Stomach (tissue), 9 donors: ENCODE measurements around the gene HTT. TPM values are rescaled to one million over a fixed set of nuclear protein-coding genes. Genes with fewer than 3 reads are reported as not detected.
A peak's percentile ranks its signal among the peaks of the same experiment; 100 is the strongest.

Source experiments
- DNase-seq, 2 donors: peaks; one replicate each; pipeline versions ENCODE4 v3.0.0 to v3.0.0-alpha.2; 2013 to 2019
- H3K27ac ChIP-seq, 5 donors: fragments of 200-600 bp in 4 of 5; sonication (generic) in 4 of 5; one replicate each; pipeline ENCODE4 v1.5.1; 2013 to 2019; ENCODE audit warnings: mild to moderate bottlenecking in 1 of 5, moderate library complexity in 1 of 5
- H3K27me3 ChIP-seq, 3 donors: fragments of 200-600 bp; sonication (generic); one replicate each; pipeline ENCODE4 v1.5.1; 2017 to 2019; ENCODE audit warnings: mixed run types in 1 of 3
- H3K36me3 ChIP-seq, 4 donors: fragments of 200-600 bp; sonication (generic); 1 replicate in 3 of 4; 2 replicates in 1 of 4; pipeline ENCODE4 v1.5.1; 2016 to 2019
- H3K4me1 ChIP-seq, 4 donors: fragments of 200-600 bp; sonication (generic); one replicate each; pipeline ENCODE4 v1.5.1; 2016 to 2019
- H3K4me3 ChIP-seq, 4 donors: fragments of 200-600 bp; sonication (generic) in 3 of 4; one replicate each; pipeline ENCODE4 v1.5.1; 2016 to 2019; ENCODE audit warnings: mild to moderate bottlenecking in 1 of 4
- H3K9me3 ChIP-seq, 4 donors: fragments of 200-600 bp; sonication (generic); one replicate each; pipeline ENCODE4 v1.5.1; 2016 to 2019
- EP300 ChIP-seq: sonication (generic); formaldehyde crosslinking; IDR thresholded peaks from one replicate; pipeline ENCODE4 v1.6.1; 2017; ENCODE audit warnings: antibody characterized with exemption
- POLR2A ChIP-seq, 4 donors: fragments of 450-650 bp; IDR thresholded peaks; one replicate each; pipeline ENCODE4 v1.6.1; 2016; ENCODE audit warnings: antibody characterized with exemption in 4 of 4, control low read depth in 2 of 4, mild to moderate bottlenecking in 1 of 4, moderate library complexity in 1 of 4
- POLR2AphosphoS5 ChIP-seq, 3 donors: sonication (generic); formaldehyde crosslinking; IDR thresholded peaks; one replicate each; pipeline ENCODE4 v1.6.1; 2016; ENCODE audit warnings: antibody characterized with exemption in 3 of 3
- WGBS, 5 donors: extraction: QIAGEN DNeasy Blood & Tissue Kit in 3 of 5; methylation state at CpG; one replicate each; pipeline versions ENCODE4 v1.1.5 to v1.1.7; 2013 to 2018; 5-methylcytosine and 5-hydroxymethylcytosine counted together
- intact Hi-C: fragments of 100-400 bp; cut with DNase I; formaldehyde crosslinking; loops from one replicate; pipeline ENCODE4 v1.15.1; 2023; ENCODE audit warnings: low total_unique reads
- polyA plus RNA-seq, 3 donors: library from polyadenylated mRNA; stranded (reverse); fragments of 200-250 nt; gene quantifications; one replicate each; pipeline ENCODE4 v1.2.3, GENCODE V29; 2013
- total RNA-seq, 5 donors: library from RNA; depleted of rRNA; stranded (reverse); fragments of >200 nt; gene quantifications; one replicate each; pipeline versions ENCODE4 v1.1.0 to v1.2.3, GENCODE V29; 2014 to 2016
- TF ChIP-seq, protein P1 (sequence below), 7 experiments: fragments of 450-650 bp in 4 of 7; fragments of 200-600 bp in 3 of 7; sonication (generic) in 3 of 7; IDR thresholded peaks; one replicate each; pipeline ENCODE4 v1.5.1; 2016 to 2019; ENCODE audit warnings: antibody characterized with exemption in 7 of 7, control low read depth in 2 of 7, mild to moderate bottlenecking in 1 of 7
- donor health status: healthy with polysubstance abuse.
- donor health status: Bipolar disorder and iron deficiency.
- donor health status: healthy.

Gene HTT
- total and polyA plus RNA-seq, 8 donors: 3.4 to 95.7 (median 41.6) TPM

DNA sequence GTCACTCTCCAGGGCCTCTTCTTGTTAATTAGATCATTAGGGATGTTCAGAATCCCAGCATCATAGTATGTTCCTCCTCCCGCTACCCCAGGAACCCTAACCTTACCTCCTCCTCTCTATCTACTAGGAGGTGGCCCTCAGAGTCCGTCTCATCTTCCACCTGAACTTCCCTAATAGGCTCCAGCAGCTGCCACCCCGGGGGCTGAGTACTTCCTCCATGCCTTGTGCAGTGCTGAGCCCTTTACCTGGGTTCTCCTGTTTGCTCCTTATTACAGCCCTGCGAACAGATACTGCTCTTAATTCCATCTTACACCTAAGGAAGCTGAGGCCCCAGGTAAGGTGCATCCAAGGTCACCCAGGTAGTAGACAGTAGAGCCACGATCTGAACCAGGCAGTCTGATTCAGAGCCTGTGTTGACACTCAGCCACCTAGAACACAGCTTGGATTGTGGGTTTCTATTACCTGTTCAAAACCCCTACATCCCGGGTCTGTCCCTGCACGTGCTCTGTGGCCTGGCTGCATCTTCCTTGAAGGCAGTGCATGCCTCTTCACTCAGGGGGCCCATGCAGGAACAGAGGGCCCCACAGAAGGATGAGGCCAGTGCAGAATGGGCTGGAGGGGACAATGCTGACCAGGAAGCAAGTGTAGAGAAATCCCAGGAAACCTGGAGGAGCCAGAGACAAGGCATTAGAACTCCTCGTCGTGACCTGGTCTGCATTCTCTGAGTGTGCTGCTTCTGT is 123.1 kb downstream of the HTT start:
- Histone ChIP-seq H3K36me3 (peaks cover 13 to 84% (median 76%) of the 10 kb centered on the region in 4 donors), H3K27me3 (no peaks in the 10 kb centered on the region), H3K9me3 (no peaks in the 10 kb centered on the region), H3K4me1 (peaks cover under 1 to 10% (median 8%) of the 10 kb centered on the region in 4 donors), H3K4me3 (no peak overlapping the region), H3K27ac (no peak overlapping the region)
- WGBS, 5 donors: 88 to 90% (median 90%) methylated on average over 9 of the region's 9 CpGs
- TF ChIP-seq EP300 (no peak), POLR2AphosphoS5 (IDR thresholded peaks at IDR 0.05) (no peak), POLR2A (IDR thresholded peaks at IDR 0.05) (no peak)
- TF ChIP-seq, protein P1, sequence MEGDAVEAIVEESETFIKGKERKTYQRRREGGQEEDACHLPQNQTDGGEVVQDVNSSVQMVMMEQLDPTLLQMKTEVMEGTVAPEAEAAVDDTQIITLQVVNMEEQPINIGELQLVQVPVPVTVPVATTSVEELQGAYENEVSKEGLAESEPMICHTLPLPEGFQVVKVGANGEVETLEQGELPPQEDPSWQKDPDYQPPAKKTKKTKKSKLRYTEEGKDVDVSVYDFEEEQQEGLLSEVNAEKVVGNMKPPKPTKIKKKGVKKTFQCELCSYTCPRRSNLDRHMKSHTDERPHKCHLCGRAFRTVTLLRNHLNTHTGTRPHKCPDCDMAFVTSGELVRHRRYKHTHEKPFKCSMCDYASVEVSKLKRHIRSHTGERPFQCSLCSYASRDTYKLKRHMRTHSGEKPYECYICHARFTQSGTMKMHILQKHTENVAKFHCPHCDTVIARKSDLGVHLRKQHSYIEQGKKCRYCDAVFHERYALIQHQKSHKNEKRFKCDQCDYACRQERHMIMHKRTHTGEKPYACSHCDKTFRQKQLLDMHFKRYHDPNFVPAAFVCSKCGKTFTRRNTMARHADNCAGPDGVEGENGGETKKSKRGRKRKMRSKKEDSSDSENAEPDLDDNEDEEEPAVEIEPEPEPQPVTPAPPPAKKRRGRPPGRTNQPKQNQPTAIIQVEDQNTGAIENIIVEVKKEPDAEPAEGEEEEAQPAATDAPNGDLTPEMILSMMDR (IDR thresholded peaks at IDR 0.05): no peak
- no peak for DNase-seq
- intact Hi-C loops: no loop called here

DNA sequence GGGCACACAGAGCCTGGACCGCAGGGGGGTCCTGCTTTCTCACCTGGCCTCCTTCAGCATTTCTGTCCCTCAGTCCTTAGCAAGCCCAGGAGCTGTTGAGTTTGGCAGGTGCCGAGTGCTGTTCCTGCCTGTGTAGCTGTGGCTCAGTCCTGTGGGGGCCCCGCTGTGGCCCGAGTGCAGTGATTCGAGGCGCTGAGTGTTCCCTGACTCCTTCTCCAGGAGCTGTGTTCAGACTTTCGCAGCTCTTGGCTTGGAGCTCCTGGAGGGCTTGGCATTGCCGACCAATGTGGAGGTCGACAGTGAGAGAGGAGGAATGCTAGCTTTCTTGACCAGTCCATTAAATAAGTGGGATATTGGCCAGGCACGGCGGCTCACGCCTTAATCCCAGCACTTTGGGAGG is 124.4 kb downstream of the HTT start:
- no peak overlapping the region for H3K27ac ChIP-seq
- intact Hi-C loops: no loop called here
- no peak for DNase-seq
- peaks cover 13 to 79% (median 70%) of the 10 kb centered on the region in 4 donors for H3K36me3 ChIP-seq
- H3K4me1 ChIP-seq: peaks cover 6 to 23% (median 21%) of the 10 kb centered on the region in 4 donors
- no peaks in the 10 kb centered on the region for H3K9me3 ChIP-seq
- no peaks in the 10 kb centered on the region for H3K27me3 ChIP-seq
- TF ChIP-seq EP300 (no peak), POLR2AphosphoS5 (IDR thresholded peaks at IDR 0.05) (no peak), POLR2A (IDR thresholded peaks at IDR 0.05) (no peak)
- TF ChIP-seq, protein P1 (IDR thresholded peaks at IDR 0.05): no peak
- 96 to 99% (median 96%) methylated on average over 10 to 12 of the region's 12 CpGs for WGBS, 5 donors
- H3K4me3 ChIP-seq: no peak overlapping the region

DNA sequence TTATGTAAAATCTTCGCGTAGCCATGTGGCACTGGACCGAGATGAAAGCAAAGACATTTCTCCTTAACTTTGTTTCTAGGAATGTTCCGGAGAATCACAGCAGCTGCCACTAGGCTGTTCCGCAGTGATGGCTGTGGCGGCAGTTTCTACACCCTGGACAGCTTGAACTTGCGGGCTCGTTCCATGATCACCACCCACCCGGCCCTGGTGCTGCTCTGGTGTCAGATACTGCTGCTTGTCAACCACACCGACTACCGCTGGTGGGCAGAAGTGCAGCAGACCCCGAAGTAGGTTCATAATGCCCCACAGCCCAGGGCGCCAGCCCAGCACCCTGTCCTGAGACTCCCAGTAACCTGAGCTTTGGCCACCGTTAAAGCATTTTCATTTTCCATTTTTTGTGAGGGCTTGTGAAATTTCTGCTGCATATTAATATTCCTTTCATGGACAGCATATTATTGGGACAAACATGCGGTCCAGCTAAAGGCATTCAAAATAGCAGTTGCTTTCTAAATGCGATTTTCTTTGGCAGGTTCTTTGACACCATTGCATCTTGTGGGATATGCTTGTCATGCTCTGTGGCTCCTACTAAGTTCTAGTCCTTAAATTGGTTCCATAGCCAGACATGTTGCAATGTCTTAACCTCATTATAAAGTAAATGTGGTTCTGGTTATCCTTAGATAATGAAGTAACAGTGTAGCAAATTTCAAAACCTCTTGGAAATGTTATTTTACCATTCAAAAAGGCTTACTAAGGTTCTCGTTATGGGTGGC is 125.4 kb downstream of the HTT start:
- DNase-seq: no peak
- peaks cover 6 to 32% (median 29%) of the 10 kb centered on the region in 4 donors for H3K4me1 ChIP-seq

More for the DNA sequence above, 125.4 kb downstream of the HTT start:
- H3K36me3 ChIP-seq: peaks cover 13 to 72% (median 67%) of the 10 kb centered on the region in 4 donors
- intact Hi-C loops: no loop called here
- no peak overlapping the region for H3K4me3 ChIP-seq
- 93 to 98% (median 96%) methylated on average over 17 of the region's 17 CpGs for WGBS, 5 donors
- peak overlapping the region in 1 of 5 donors; percentile 35 for H3K27ac ChIP-seq
- no peaks in the 10 kb centered on the region for H3K9me3 ChIP-seq
- TF ChIP-seq EP300: no peak
- TF ChIP-seq, protein P1 (IDR thresholded peaks at IDR 0.05): no peak
- TF ChIP-seq POLR2AphosphoS5 (IDR thresholded peaks at IDR 0.05): no peak
- no peak for TF ChIP-seq POLR2A (IDR thresholded peaks at IDR 0.05)
- no peaks in the 10 kb centered on the region for H3K27me3 ChIP-seq
